MG63 (cell line): ENCODE data around the gene SPINT4. TPM values are rescaled to one million over a fixed set of nuclear protein-coding genes. Genes with fewer than 3 reads are reported as not detected.
A peak's percentile ranks its signal among the peaks of the same experiment; 100 is the strongest.
"Not testable (repeated sequence)": the region's sequence is repeated elsewhere in the genome, so short reads cannot be mapped to it uniquely, and the experiment has no call there.

ENCODE experiments used
- DNase-seq: peaks from one replicate; pipeline ENCODE4 v3.0.0-alpha.2; 2020
- H3K27me3 ChIP-seq: fragments of 250-450 bp; sonication (Bioruptor Pico); 2 replicates; pipeline ENCODE4 v1.5.1; 2020; ENCODE audit warnings: mild to moderate bottlenecking, moderate library complexity
- H3K36me3 ChIP-seq: fragments of 250-450 bp; sonication (Bioruptor Pico); 2 replicates; pipeline ENCODE4 v1.5.1; 2020; ENCODE audit warnings: mild to moderate bottlenecking, moderate library complexity
- H3K4me3 ChIP-seq: fragments of 250-450 bp; sonication (Bioruptor Pico); 2 replicates; pipeline ENCODE4 v1.5.1; 2020; ENCODE audit warnings: mild to moderate bottlenecking, moderate library complexity
- H3K9me3 ChIP-seq: fragments of 250-450 bp; sonication (Bioruptor Pico); 2 replicates; pipeline ENCODE4 v1.5.1; 2020; ENCODE audit warnings: mild to moderate bottlenecking, moderate library complexity
- total RNA-seq: library from RNA; depleted of rRNA; stranded (reverse); fragments of >200 nt; shearing (Covaris generic); gene quantifications from 2 replicates; pipeline ENCODE4 v1.2.3, GENCODE V29; 2014; ENCODE audit warnings: low replicate concordance; rRNA removed

The SPINT4 gene
- total RNA-seq, 1 experiment from 2014 or later, result not detected

GRCh38 chr20:45751721-45752120 lies 29.6 kb downstream of the SPINT4 start:
- H3K4me3 ChIP-seq, result no peak overlapping the region
- no peaks in the 10 kb centered on the region; the same call in 1 of the 2 replicates for H3K27me3 ChIP-seq
- H3K9me3 ChIP-seq, result 0 out of 2 replicates have a peak, but pooled peaks cover 2% of the 10 kb centered on the region
- DNase-seq, result no peak
- H3K36me3 ChIP-seq, result no peaks in the 10 kb centered on the region

GRCh38 chr20:45752746-45753145 lies 30.6 kb downstream of the SPINT4 start:
- no peak overlapping the region for H3K4me3 ChIP-seq
- 0 out of 2 replicates have a peak, but pooled peaks cover 2% of the 10 kb centered on the region for H3K9me3 ChIP-seq
- DNase-seq, result no peak
- no peaks in the 10 kb centered on the region for H3K27me3 ChIP-seq
- no peaks in the 10 kb centered on the region for H3K36me3 ChIP-seq

- H3K4me3 ChIP-seq, result no peak overlapping the region
- no peaks in the 10 kb centered on the region for H3K27me3 ChIP-seq
- DNase-seq, result no peak
- H3K9me3 ChIP-seq, result 0 out of 2 replicates have a peak, but pooled peaks cover 2% of the 10 kb centered on the region
- H3K36me3 ChIP-seq, result no peaks in the 10 kb centered on the region
Measured at GRCh38 chr20:45758096-45758495, 35.9 kb downstream of the SPINT4 start.

GRCh38 chr20:45759921-45760320 lies 37.8 kb downstream of the SPINT4 start:
- not testable (repeated sequence) for H3K9me3 ChIP-seq, H3K36me3 ChIP-seq, H3K4me3 ChIP-seq, H3K27me3 ChIP-seq, DNase-seq

DNA sequence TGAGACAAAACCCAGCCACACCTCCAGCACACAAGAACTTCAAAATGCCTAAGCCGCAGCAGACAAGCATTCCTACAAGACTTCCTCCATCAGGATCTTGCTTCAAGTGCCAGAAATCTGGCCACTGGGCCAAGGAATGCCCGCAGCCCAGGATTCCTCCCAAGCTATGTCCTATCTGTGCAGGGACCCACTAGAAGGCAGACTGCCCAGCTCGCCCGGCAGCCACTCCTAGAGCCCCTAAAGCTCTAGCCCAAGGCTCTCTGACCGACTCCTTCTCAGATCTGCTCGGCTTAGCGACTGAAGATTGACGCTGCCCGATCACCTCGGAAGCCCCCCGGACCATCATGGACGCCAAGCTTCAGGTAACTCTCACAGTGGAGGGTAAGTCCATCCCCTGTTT lies 39.8 kb downstream of the SPINT4 start:
- not testable (repeated sequence) for H3K9me3 ChIP-seq, DNase-seq, H3K27me3 ChIP-seq, H3K36me3 ChIP-seq, H3K4me3 ChIP-seq

DNA sequence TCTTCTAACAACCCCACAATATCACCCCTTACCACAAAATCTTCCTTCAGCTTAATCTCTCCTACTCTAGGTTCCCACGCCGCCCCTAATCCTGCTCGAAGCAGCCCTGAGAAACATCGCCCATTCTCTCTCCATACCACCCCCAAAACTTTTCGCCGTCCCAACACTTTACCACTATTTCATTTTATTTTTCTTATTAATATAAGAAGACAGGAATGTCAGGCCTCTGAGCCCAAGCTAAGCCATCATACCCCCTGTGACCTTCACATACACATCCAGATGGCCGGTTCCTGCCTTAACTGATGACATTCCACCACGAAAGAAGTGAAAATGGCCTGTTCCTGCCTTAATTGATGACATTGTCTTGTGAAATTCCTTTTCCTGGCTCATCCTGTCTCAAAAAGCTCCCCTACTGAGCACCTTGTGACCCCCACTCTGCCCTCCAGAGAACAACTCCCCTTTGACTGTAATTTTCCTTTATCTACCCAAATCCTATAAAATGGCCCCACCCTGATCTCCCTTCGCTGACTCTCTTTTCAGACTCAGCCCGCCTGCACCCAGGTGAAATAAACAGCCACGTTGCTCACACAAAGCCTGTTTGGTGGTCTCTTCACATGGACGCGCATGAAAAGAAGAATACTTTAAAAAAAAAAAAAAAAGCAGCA lies 42.6 kb downstream of the SPINT4 start:
- H3K9me3 ChIP-seq, H3K27me3 ChIP-seq, H3K4me3 ChIP-seq, H3K36me3 ChIP-seq, DNase-seq: not testable (repeated sequence)

DNA sequence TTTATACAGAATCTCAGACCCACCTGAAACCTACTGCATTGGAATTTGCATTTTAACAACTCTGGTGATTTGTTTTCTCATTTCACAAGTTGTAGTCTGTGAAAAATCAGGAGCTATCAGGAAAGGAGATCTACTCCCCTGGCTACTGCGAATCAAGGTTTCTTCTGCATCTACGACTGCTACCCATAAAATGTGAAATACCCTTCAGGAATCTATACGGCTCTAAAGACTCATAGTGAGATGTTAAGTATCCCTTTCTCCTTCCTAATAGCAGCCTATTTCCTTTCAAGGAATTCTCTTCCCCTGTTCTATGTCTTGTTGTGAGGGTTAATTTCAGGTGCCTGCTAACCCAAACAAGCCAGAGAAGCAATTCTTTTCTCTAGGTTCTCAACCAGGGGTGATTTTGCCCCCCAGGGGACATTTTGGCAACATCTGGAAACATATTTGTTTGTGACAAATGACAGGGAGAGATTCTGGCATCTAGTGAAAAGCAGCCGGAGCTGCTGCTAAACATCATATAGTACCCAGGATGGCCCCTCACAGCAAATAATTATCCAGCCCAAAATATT lies 43.2 kb downstream of the SPINT4 start:
- no peak for DNase-seq
- Histone ChIP-seq H3K36me3 (no peaks in the 10 kb centered on the region), H3K9me3 (no peaks in the 10 kb centered on the region), H3K27me3 (no peaks in the 10 kb centered on the region), H3K4me3 (no peak overlapping the region)

- Histone ChIP-seq H3K27me3 (no peaks in the 10 kb centered on the region), H3K9me3 (no peaks in the 10 kb centered on the region), H3K36me3 (no peaks in the 10 kb centered on the region), H3K4me3 (no peak overlapping the region)
- no peak for DNase-seq
Measured at GRCh38 chr20:45765980-45766379, 43.8 kb downstream of the SPINT4 start.

- Histone ChIP-seq H3K27me3 (no peaks in the 10 kb centered on the region), H3K9me3 (no peaks in the 10 kb centered on the region), H3K36me3 (no peaks in the 10 kb centered on the region), H3K4me3 (no peak overlapping the region)
- DNase-seq, result no peak
Measured at GRCh38 chr20:45768479-45768878, 46.3 kb downstream of the SPINT4 start.

GRCh38 chr20:45771182-45771759 lies 49.1 kb downstream of the SPINT4 start:
- Histone ChIP-seq H3K27me3 (no peaks in the 10 kb centered on the region), H3K4me3 (no peak overlapping the region), H3K36me3 (no peaks in the 10 kb centered on the region), H3K9me3 (no peaks in the 10 kb centered on the region)
- peak; percentile 60 for DNase-seq

DNA sequence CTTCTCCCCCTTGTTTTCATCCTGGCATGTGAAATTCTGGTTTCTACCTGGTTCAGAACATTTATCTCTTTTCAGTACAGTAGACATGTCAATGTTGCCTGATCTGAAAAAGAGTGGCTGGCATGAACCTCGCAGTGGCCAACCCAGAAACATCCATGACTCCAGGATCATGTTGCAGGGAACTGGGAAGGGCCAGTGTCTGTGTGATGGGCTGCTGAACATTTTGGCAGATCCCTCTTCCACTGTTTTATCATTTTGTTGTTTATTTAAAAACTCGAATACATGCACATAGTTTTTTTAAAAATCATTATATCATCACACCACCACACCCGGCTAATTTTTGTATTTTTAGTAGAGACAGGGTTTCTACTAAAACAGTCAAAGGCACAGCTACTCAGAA lies 50.5 kb downstream of the SPINT4 start:
- no peak overlapping the region for H3K4me3 ChIP-seq
- H3K27me3 ChIP-seq, result no peaks in the 10 kb centered on the region
- DNase-seq, result no peak
- H3K9me3 ChIP-seq, result no peaks in the 10 kb centered on the region
- no peaks in the 10 kb centered on the region for H3K36me3 ChIP-seq

GRCh38 chr20:45774945-45775344 lies 52.8 kb downstream of the SPINT4 start:
- Histone ChIP-seq H3K4me3 (no peak overlapping the region), H3K36me3 (no peaks in the 10 kb centered on the region), H3K27me3 (no peaks in the 10 kb centered on the region), H3K9me3 (no peaks in the 10 kb centered on the region)
- no peak for DNase-seq

- no peak overlapping the region for H3K4me3 ChIP-seq
- no peaks in the 10 kb centered on the region for H3K9me3 ChIP-seq
- H3K36me3 ChIP-seq, result no peaks in the 10 kb centered on the region
- DNase-seq, result no peak
- no peaks in the 10 kb centered on the region for H3K27me3 ChIP-seq
Measured at GRCh38 chr20:45775411-45775810, 53.3 kb downstream of the SPINT4 start.

Other genes with a start within 250 kb of the SPINT4 start
- not detected in 2 replicates for gene SPINT3, start 206.7 kb upstream of the SPINT4 start, total RNA-seq
- not detected in 2 replicates for gene WFDC6, start 182.9 kb upstream of the SPINT4 start, total RNA-seq
- not detected in 2 replicates for gene EPPIN, start 174.9 kb upstream of the SPINT4 start, total RNA-seq
- gene WFDC8, start 143.1 kb upstream of the SPINT4 start, total RNA-seq, result not detected in 2 replicates
- not detected in 2 replicates for gene WFDC10A, start 92.6 kb upstream of the SPINT4 start, total RNA-seq
- not detected in 2 replicates for gene WFDC9, start 91.1 kb upstream of the SPINT4 start, total RNA-seq
- gene WFDC11, start 52.1 kb upstream of the SPINT4 start, total RNA-seq, result not detected in 2 replicates
- gene WFDC13, start 20.3 kb upstream of the SPINT4 start, total RNA-seq, result not detected in 2 replicates
- gene WFDC10B, start 17.3 kb upstream of the SPINT4 start, total RNA-seq, result not detected in 2 replicates
- gene WFDC3, start 69.5 kb downstream of the SPINT4 start, total RNA-seq, result 0.59 TPM in 1 of 2 replicates, not detected in the other
- gene DNTTIP1, start 69.6 kb downstream of the SPINT4 start, total RNA-seq, result 50.3 and 70.0 TPM in 2 replicates
- 69.5 and 72.7 TPM in 2 replicates for gene UBE2C, start 90.3 kb downstream of the SPINT4 start, total RNA-seq
- gene TNNC2, start 105.0 kb downstream of the SPINT4 start, total RNA-seq, result not detected in 2 replicates
- gene SNX21, start 111.5 kb downstream of the SPINT4 start, total RNA-seq, result 55.6 and 74.9 TPM in 2 replicates
- 39.6 and 46.9 TPM in 2 replicates for gene ACOT8, start 135.0 kb downstream of the SPINT4 start, total RNA-seq
- gene ZSWIM3, start 135.3 kb downstream of the SPINT4 start, total RNA-seq, result 8.4 and 14.2 TPM in 2 replicates
- 5.7 and 8.5 TPM in 2 replicates for gene ZSWIM1, start 158.9 kb downstream of the SPINT4 start, total RNA-seq
- not detected in 2 replicates for gene SPATA25, start 165.3 kb downstream of the SPINT4 start, total RNA-seq
- gene NEURL2, start 168.9 kb downstream of the SPINT4 start, total RNA-seq, result 0.39 TPM in 1 of 2 replicates, not detected in the other
- 17.8 and 27.9 TPM in 2 replicates for gene CTSA, start 169.0 kb downstream of the SPINT4 start, total RNA-seq
- gene PLTP, start 189.8 kb downstream of the SPINT4 start, total RNA-seq, result 46.8 and 70.1 TPM in 2 replicates
- gene PCIF1, start 212.3 kb downstream of the SPINT4 start, total RNA-seq, result 10.5 and 12.1 TPM in 2 replicates
- gene ZNF335, start 249.9 kb downstream of the SPINT4 start, total RNA-seq, result 8.7 and 9.5 TPM in 2 replicates